ENCODE results near the gene STAT4. TPM values are rescaled to one million over a fixed set of nuclear protein-coding genes. Genes with fewer than 3 reads are reported as not detected.

Gene STAT4, protein sequence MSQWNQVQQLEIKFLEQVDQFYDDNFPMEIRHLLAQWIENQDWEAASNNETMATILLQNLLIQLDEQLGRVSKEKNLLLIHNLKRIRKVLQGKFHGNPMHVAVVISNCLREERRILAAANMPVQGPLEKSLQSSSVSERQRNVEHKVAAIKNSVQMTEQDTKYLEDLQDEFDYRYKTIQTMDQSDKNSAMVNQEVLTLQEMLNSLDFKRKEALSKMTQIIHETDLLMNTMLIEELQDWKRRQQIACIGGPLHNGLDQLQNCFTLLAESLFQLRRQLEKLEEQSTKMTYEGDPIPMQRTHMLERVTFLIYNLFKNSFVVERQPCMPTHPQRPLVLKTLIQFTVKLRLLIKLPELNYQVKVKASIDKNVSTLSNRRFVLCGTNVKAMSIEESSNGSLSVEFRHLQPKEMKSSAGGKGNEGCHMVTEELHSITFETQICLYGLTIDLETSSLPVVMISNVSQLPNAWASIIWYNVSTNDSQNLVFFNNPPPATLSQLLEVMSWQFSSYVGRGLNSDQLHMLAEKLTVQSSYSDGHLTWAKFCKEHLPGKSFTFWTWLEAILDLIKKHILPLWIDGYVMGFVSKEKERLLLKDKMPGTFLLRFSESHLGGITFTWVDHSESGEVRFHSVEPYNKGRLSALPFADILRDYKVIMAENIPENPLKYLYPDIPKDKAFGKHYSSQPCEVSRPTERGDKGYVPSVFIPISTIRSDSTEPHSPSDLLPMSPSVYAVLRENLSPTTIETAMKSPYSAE
- not detected in 2 replicates for total RNA-seq (2014; rRNA removed; shearing (Covaris generic); ENCODE audit: low replicate concordance)

DNA sequence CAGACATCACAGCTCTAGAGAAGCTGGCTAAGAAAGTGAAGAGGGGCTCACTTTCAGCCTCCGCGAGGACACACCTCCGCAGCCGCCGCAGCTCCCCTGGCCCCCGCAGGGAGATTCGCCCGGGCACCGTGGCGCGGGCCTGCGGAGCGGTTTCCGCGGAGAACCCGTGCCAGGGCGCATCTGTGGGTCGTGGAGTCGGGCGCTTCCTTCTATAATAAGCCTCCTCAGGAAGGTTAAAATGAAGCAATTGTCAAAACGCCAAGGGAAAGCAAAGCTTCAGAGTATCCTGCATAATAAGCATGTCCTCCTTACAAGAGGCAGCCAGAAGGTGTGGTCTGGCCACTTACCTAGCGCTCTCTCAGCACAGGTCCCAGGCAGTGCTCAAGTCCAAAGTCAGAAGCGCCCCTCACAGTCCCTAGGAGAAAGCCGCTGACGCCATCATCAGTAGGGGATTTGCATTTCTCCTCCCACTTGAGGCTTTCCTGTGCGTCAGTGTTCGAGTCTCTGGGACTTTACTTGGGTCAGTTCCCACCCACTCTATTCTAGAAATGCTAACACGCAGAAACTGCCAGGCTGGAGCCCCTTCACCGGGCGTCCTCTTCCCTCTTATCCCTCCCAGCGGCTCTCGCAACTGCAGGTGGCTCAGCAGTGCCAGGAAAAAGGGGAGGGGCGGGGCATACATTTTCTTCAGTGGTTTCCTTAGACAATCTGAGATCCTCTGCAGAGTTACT lies at the start of gene STAT4:
Gene STAT4, minus strand, starts transcription at position 395 of the 731 bp plus-strand sequence. CDS start 2,791 bp downstream, outside the sequence.
- Histone ChIP-seq H3K27me3 (ENCODE audit: low read length) (no peaks in the 10 kb centered on the region), H4K20me1 (ENCODE audit: insufficient read depth, low read depth, low read length) (no peaks in the 10 kb centered on the region), H2AFZ (ENCODE audit: low read length) (peak within 1 kb of the TSS; percentile 67), H3K27ac (ENCODE audit: low read length) (no peak within 1 kb of the TSS), H3K9me2 (replicated peaks; ENCODE audit: insufficient read depth, low read length) (no peaks in the 10 kb centered on the region), H3K4me2 (ENCODE audit: low read depth, low read length, poor library complexity, severe bottlenecking) (peak within 1 kb of the TSS; percentile 79), H3K36me3 (ENCODE audit: insufficient read depth, low read length) (no peaks in the 10 kb centered on the region), H3K79me2 (ENCODE audit: low read length) (no peaks in the 10 kb centered on the region), H3K4me1 (ENCODE audit: low read length) (peaks cover 9% of the 10 kb centered on the region), H3K9me3 (ENCODE audit: low read length) (no peaks in the 10 kb centered on the region), H3K9ac (ENCODE audit: low read length) (peak within 1 kb of the TSS; percentile 38), H3K4me3 (ENCODE audit: low read length) (peak within 1 kb of the TSS; percentile 63)
- DNase-seq, result peak; percentile 53

DNA sequence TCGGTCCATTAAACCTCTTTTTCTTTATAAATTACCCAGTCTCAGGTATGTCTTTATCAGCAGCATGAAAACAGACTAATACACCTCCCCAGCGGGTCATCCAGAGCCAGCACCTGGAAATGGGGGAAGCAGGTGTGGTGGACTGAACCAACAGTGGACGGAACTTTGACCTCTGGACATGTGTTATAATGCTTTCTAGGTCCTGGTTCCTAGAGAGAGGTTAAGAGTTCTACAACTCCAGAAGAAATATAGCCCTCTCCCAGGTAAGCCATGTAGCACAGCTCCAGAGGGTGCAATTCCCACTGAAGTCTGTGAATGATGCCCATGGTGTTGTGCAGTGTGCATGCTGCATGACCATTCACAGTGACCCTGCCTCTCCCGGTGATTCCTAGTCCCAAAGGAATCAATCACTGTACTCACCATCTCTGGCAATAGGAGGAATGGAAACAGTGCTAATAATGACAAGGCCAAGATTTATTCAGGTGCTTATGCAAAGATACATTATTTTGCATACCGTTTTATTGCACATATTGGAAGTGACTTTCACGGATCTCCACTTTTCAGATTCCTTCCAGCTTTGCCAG lies 49.2 kb upstream of the STAT4 start:
- DNase-seq, result no peak
- Histone ChIP-seq H3K27me3 (ENCODE audit: low read length) (no peaks in the 10 kb centered on the region), H3K4me2 (ENCODE audit: low read depth, low read length, poor library complexity, severe bottlenecking) (no peak overlapping the region), H3K79me2 (ENCODE audit: low read length) (no peaks in the 10 kb centered on the region), H3K9me3 (ENCODE audit: low read length) (no peaks in the 10 kb centered on the region), H3K36me3 (ENCODE audit: insufficient read depth, low read length) (no peaks in the 10 kb centered on the region), H4K20me1 (ENCODE audit: insufficient read depth, low read depth, low read length) (no peaks in the 10 kb centered on the region), H3K9me2 (replicated peaks; ENCODE audit: insufficient read depth, low read length) (no peaks in the 10 kb centered on the region), H3K4me3 (ENCODE audit: low read length) (no peak overlapping the region), H3K27ac (ENCODE audit: low read length) (no peak overlapping the region), H3K4me1 (ENCODE audit: low read length) (peaks cover 15% of the 10 kb centered on the region), H3K9ac (ENCODE audit: low read length) (no peak overlapping the region), H2AFZ (ENCODE audit: low read length) (no peak overlapping the region)

DNA sequence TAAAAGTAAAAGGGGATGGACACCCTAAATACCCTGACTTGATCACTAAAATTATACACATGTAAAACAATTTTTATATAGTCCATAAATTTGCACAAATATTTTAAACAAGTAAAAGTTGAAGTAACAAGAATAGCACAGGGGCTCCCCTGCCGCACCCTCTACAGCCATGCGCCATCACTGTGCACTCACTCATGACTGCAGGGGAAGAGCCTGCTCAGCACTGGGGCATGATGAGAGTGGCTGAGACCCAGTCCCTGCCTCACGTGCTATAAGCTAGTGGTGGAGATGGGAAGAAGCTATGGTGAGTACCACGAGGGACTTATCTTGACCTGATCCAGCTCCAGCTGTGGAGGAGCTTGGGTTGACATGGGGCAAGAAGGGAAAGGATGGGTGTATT lies 47.5 kb upstream of the STAT4 start:
- no peaks in the 10 kb centered on the region for H3K79me2 ChIP-seq (ENCODE audit: low read length)
- no peak overlapping the region for H2AFZ ChIP-seq (ENCODE audit: low read length)
- H3K27me3 ChIP-seq (ENCODE audit: low read length), result no peaks in the 10 kb centered on the region
- H3K9ac ChIP-seq (ENCODE audit: low read length), result no peak overlapping the region
- no peak overlapping the region for H3K4me3 ChIP-seq (ENCODE audit: low read length)
- H3K36me3 ChIP-seq (ENCODE audit: insufficient read depth, low read length), result no peaks in the 10 kb centered on the region
- H3K27ac ChIP-seq (ENCODE audit: low read length), result peak overlapping the region; percentile 41; the same call in 1 of the 2 replicates
- peaks cover 15% of the 10 kb centered on the region for H3K4me1 ChIP-seq (ENCODE audit: low read length)
- DNase-seq, result peak; percentile 62
- H3K9me3 ChIP-seq (ENCODE audit: low read length), result no peaks in the 10 kb centered on the region
- no peaks in the 10 kb centered on the region for H3K9me2 ChIP-seq (replicated peaks; ENCODE audit: insufficient read depth, low read length)
- no peaks in the 10 kb centered on the region for H4K20me1 ChIP-seq (ENCODE audit: insufficient read depth, low read depth, low read length)
- no peak overlapping the region for H3K4me2 ChIP-seq (ENCODE audit: low read depth, low read length, poor library complexity, severe bottlenecking)

DNA sequence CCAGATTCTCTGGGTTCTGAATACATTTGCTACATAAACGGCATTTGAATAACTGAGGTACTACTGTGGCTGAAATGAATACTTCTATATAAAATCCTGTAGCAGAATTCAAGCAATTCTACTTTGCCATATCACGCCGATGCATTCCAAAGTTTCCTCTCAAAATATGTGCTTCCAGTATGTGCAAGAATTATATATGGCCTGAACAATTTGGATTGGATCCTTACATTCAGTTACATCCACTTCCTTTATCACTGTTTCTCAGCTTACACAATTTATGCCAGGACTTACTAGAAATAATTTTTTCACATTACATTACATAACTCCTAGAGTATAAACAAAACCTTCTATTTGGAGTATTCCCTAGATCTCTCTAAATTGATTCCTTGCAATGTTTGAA lies 46.3 kb upstream of the STAT4 start:
- Histone ChIP-seq H3K27ac (ENCODE audit: low read length) (no peak overlapping the region), H2AFZ (ENCODE audit: low read length) (no peak overlapping the region), H3K36me3 (ENCODE audit: insufficient read depth, low read length) (no peaks in the 10 kb centered on the region), H3K4me1 (ENCODE audit: low read length) (peaks cover 15% of the 10 kb centered on the region), H3K9ac (ENCODE audit: low read length) (no peak overlapping the region), H3K9me2 (replicated peaks; ENCODE audit: insufficient read depth, low read length) (no peaks in the 10 kb centered on the region), H4K20me1 (ENCODE audit: insufficient read depth, low read depth, low read length) (no peaks in the 10 kb centered on the region), H3K4me3 (ENCODE audit: low read length) (no peak overlapping the region), H3K79me2 (ENCODE audit: low read length) (no peaks in the 10 kb centered on the region), H3K9me3 (ENCODE audit: low read length) (no peaks in the 10 kb centered on the region), H3K4me2 (ENCODE audit: low read depth, low read length, poor library complexity, severe bottlenecking) (no peak overlapping the region), H3K27me3 (ENCODE audit: low read length) (no peaks in the 10 kb centered on the region; the same call in 1 of the 2 replicates)
- DNase-seq, result no peak

DNA sequence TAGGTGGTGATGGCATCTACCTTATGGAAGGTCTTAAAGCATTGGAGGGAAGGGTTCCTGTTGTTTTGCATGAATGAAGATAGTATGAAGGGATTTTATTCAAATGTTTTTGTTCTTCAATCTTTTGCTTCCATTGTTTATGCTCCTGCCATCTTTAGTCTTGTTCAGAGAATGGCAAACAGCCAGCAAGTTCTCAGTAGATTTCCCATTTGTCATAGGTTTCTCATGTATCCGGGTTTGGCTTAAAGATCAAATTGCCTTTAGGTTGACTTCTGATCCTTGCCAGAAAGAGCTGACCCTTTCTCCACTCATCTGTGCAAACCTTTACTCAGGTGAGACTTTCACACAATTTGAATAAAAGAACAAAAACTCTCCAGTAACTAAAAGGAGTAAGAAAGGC lies 44.2 kb upstream of the STAT4 start:
- H3K4me1 ChIP-seq (ENCODE audit: low read length), result peaks cover 15% of the 10 kb centered on the region
- no peaks in the 10 kb centered on the region for H3K36me3 ChIP-seq (ENCODE audit: insufficient read depth, low read length)
- no peaks in the 10 kb centered on the region for H4K20me1 ChIP-seq (ENCODE audit: insufficient read depth, low read depth, low read length)
- no peak overlapping the region for H3K4me2 ChIP-seq (ENCODE audit: low read depth, low read length, poor library complexity, severe bottlenecking)
- H3K27ac ChIP-seq (ENCODE audit: low read length), result no peak overlapping the region
- no peak overlapping the region for H2AFZ ChIP-seq (ENCODE audit: low read length)
- DNase-seq, result no peak
- no peaks in the 10 kb centered on the region for H3K79me2 ChIP-seq (ENCODE audit: low read length)
- no peaks in the 10 kb centered on the region; the same call in 1 of the 2 replicates for H3K27me3 ChIP-seq (ENCODE audit: low read length)
- no peak overlapping the region for H3K4me3 ChIP-seq (ENCODE audit: low read length)
- no peak overlapping the region for H3K9ac ChIP-seq (ENCODE audit: low read length)
- no peaks in the 10 kb centered on the region for H3K9me2 ChIP-seq (replicated peaks; ENCODE audit: insufficient read depth, low read length)
- no peaks in the 10 kb centered on the region for H3K9me3 ChIP-seq (ENCODE audit: low read length)

DNA sequence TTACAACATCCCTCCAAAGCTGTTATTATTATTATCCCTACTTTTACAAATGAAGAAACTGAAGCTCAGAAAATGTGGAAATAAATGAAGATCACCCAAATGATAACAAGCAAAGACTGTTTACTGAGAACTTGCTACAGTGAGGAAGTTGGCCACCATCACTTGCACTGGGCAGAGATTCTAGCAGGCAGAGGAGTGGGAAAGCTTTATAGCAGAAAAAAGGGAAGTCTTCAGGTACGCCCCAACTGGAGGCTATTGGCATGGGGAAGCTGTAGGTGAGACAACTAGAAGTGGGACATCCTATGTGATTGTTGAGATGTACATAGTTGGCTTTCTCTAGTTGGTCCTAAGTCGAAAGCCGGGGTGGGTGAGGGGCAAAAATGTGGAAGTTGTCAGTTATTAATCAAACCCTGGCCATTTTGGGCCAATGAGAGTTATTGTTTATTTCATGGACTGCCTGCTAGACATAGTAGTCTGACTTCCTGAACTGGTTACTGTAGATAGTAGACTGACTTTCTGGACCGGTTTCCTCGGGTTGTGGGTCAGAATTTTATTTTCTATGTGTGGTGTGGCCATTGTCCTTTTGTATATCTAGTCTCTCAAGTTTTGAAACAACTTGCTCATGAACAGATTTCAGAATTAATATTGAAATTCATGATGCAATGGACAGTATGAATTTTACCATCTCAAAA lies 40.2 kb upstream of the STAT4 start:
- Histone ChIP-seq H3K36me3 (ENCODE audit: insufficient read depth, low read length) (no peaks in the 10 kb centered on the region), H3K79me2 (ENCODE audit: low read length) (no peaks in the 10 kb centered on the region), H3K9me3 (ENCODE audit: low read length) (no peaks in the 10 kb centered on the region), H3K27ac (ENCODE audit: low read length) (no peak overlapping the region), H3K9ac (ENCODE audit: low read length) (no peak overlapping the region), H4K20me1 (ENCODE audit: insufficient read depth, low read depth, low read length) (no peaks in the 10 kb centered on the region), H3K4me1 (ENCODE audit: low read length) (no peaks in the 10 kb centered on the region), H3K9me2 (replicated peaks; ENCODE audit: insufficient read depth, low read length) (no peaks in the 10 kb centered on the region), H2AFZ (ENCODE audit: low read length) (no peak overlapping the region), H3K27me3 (ENCODE audit: low read length) (no peaks in the 10 kb centered on the region; the same call in 1 of the 2 replicates), H3K4me2 (ENCODE audit: low read depth, low read length, poor library complexity, severe bottlenecking) (no peak overlapping the region), H3K4me3 (ENCODE audit: low read length) (no peak overlapping the region)
- DNase-seq, result no peak

DNA sequence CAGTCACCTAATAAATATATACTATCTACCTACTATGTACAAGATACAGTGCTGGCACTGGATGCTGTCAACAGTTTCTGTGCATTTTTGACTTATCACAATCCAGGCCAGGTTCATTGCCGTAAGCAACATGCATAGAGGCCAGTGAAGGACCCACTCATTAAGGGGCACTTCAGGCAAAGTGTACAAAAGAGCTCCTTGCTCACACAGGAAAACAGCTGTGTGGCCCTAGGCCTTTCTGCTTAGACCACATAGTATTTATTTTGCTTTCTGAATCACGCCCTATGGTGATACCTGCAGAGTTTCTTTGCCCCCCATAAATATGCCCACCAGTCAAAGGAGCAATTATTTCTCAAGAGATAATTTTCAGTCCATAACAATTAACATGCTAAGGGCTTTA lies 39.6 kb upstream of the STAT4 start:
- no peak overlapping the region for H3K4me2 ChIP-seq (ENCODE audit: low read depth, low read length, poor library complexity, severe bottlenecking)
- no peaks in the 10 kb centered on the region for H3K9me3 ChIP-seq (ENCODE audit: low read length)
- H3K79me2 ChIP-seq (ENCODE audit: low read length), result no peaks in the 10 kb centered on the region
- H3K27me3 ChIP-seq (ENCODE audit: low read length), result no peaks in the 10 kb centered on the region; the same call in 1 of the 2 replicates
- no peak overlapping the region for H2AFZ ChIP-seq (ENCODE audit: low read length)
- H3K27ac ChIP-seq (ENCODE audit: low read length), result no peak overlapping the region
- no peaks in the 10 kb centered on the region for H4K20me1 ChIP-seq (ENCODE audit: insufficient read depth, low read depth, low read length)
- no peaks in the 10 kb centered on the region for H3K9me2 ChIP-seq (replicated peaks; ENCODE audit: insufficient read depth, low read length)
- H3K9ac ChIP-seq (ENCODE audit: low read length), result no peak overlapping the region
- no peaks in the 10 kb centered on the region for H3K36me3 ChIP-seq (ENCODE audit: insufficient read depth, low read length)
- H3K4me3 ChIP-seq (ENCODE audit: low read length), result no peak overlapping the region
- H3K4me1 ChIP-seq (ENCODE audit: low read length), result no peaks in the 10 kb centered on the region
- no peak for DNase-seq

Data from Karpas-422 (cell line).